ENCODE data around the gene NENF. TPM values are rescaled to one million over a fixed set of nuclear protein-coding genes. Genes with fewer than 3 reads are reported as not detected.

The NENF gene
- total and polyA plus RNA-seq, 10 of the 15 experiments (the other 5 are each of a cell fraction or from before 2014, with no cell fraction given) = 5.1 to 83.4 (median 42.7) TPM

GRCh38 chr1:212478467-212479025 is 45.8 kb downstream of the NENF start:
- 55% methylated on average over 12 of the region's 12 CpGs for WGBS (ENCODE audit: insufficient coverage, insufficient replicate concordance, low lambda C conversion rate, missing lambda C conversion rate)
- H3K79me2 ChIP-seq (ENCODE audit: control insufficient read depth, insufficient read depth, low read length) = no peaks in the 10 kb centered on the region
- H3K9me3 ChIP-seq (replicated peaks; ENCODE audit: control insufficient read depth, insufficient read depth, low read length) = no peaks in the 10 kb centered on the region
- no peaks in the 10 kb centered on the region for H3K36me3 ChIP-seq (ENCODE audit: control insufficient read depth in 2 of 2, insufficient read depth in 2 of 2, low read length in 1 of 2)
- no peak overlapping the region for H2AFZ ChIP-seq (ENCODE audit: control insufficient read depth, low read depth, low read length)
- CTCF ChIA-PET = interaction anchor here (0.6 to 6.3 kb wide), 29 partner anchors 10 to 517 kb away, joined by 3 to 84 read pairs (median 18); partner anchors contain the start of genes ATF3 and BATF3
- intact Hi-C loops (cut with micrococcal nuclease; ENCODE audit: unreplicated experiment) = loop anchor here (5.0 to 10.0 kb wide), 3 partner anchors 89 to 519 kb away; no protein-coding TSS in a partner anchor
- no peak for ATAC-seq
- FAIRE-seq = no peak
- no peak overlapping the region for H3K9ac ChIP-seq (ENCODE audit: control insufficient read depth, insufficient read depth, low read length)
- BruUV-seq (replicated peaks) = no TSS peak
- no peak for DNase-seq (ENCODE audit: low read depth, low spot score)
- no peaks in the 10 kb centered on the region for H4K20me1 ChIP-seq (ENCODE audit: control insufficient read depth, insufficient read depth)
- TF ChIP-seq DPF2 (IDR thresholded peaks at IDR 0.05) = no peak
- TF ChIP-seq MYB (IDR thresholded peaks at IDR 0.05; ENCODE audit: borderline replicate concordance, low read depth, low read length) = no peak
- no peak for TF ChIP-seq EED (IDR thresholded peaks at IDR 0.05; ENCODE audit: low read depth)
- no peak for TF ChIP-seq HDAC6 (IDR thresholded peaks at IDR 0.05; ENCODE audit: unreplicated experiment)
- no peak for TF ChIP-seq CHD1 (IDR thresholded peaks at IDR 0.05; ENCODE audit: low read depth, low read length)
- TF ChIP-seq CBFB (IDR thresholded peaks at IDR 0.05; ENCODE audit: low read depth) = no peak
- TF ChIP-seq SREBF2 (IDR thresholded peaks at IDR 0.05; ENCODE audit: low read length) = no peak
- TF ChIP-seq, protein P1, sequence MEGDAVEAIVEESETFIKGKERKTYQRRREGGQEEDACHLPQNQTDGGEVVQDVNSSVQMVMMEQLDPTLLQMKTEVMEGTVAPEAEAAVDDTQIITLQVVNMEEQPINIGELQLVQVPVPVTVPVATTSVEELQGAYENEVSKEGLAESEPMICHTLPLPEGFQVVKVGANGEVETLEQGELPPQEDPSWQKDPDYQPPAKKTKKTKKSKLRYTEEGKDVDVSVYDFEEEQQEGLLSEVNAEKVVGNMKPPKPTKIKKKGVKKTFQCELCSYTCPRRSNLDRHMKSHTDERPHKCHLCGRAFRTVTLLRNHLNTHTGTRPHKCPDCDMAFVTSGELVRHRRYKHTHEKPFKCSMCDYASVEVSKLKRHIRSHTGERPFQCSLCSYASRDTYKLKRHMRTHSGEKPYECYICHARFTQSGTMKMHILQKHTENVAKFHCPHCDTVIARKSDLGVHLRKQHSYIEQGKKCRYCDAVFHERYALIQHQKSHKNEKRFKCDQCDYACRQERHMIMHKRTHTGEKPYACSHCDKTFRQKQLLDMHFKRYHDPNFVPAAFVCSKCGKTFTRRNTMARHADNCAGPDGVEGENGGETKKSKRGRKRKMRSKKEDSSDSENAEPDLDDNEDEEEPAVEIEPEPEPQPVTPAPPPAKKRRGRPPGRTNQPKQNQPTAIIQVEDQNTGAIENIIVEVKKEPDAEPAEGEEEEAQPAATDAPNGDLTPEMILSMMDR (IDR thresholded peaks at IDR 0.05 in 2 of 3, conservative IDR thresholded peaks at IDR 0.05 in 1 of 3; ENCODE audit: control insufficient read depth in 2 of 3, extremely low read depth in 1 of 3, insufficient read depth in 1 of 3, low read depth in 3 of 3, low read length in 3 of 3) = no peak
- no peak for TF ChIP-seq BCL11A (IDR thresholded peaks at IDR 0.05; ENCODE audit: low read depth, low read length)
- TF ChIP-seq STAT1 (conservative IDR thresholded peaks at IDR 0.05) = no peak
- RAD21 ChIA-PET (ENCODE audit: unreplicated experiment) = interaction anchor here (0.9 to 5.8 kb wide), 23 partner anchors 10 to 309 kb away, joined by 3 to 66 read pairs (median 8); partner anchors contain the start of gene ATF3
- SMC1A ChIA-PET (ENCODE audit: uncharacterized antibody, unreplicated experiment) = interaction anchor here (0.6 to 5.8 kb wide), 28 partner anchors 12 to 529 kb away, joined by 3 to 63 read pairs (median 12); partner anchors contain the start of gene ATF3
- H3K4me2 ChIP-seq (ENCODE audit: control insufficient read depth, insufficient read depth) = no peak overlapping the region
- POLR2A ChIA-PET = interaction anchor here (1.0 to 1.9 kb wide), 3 partner anchors 51 to 186 kb away, joined by 3 to 11 read pairs (median 4); no protein-coding TSS in a partner anchor
- no peak overlapping the region for H3K27ac ChIP-seq (ENCODE audit: control insufficient read depth, insufficient read depth)
- H3K4me3 ChIP-seq = no peak overlapping the region
- peaks cover 6% of the 10 kb centered on the region; the same call in 1 of the 2 replicates for H3K4me1 ChIP-seq (ENCODE audit: control insufficient read depth, insufficient read depth, low read length)
- in situ Hi-C loops (cut with MboI) = no loop called here
- H3K27me3 ChIP-seq (replicated peaks in 1 of 2; ENCODE audit: control insufficient read depth in 2 of 2, insufficient read depth in 2 of 2, low read length in 1 of 2) = no peaks in the 10 kb centered on the region

Data from GM12878 (cell line).